Upper lobe of right lung (tissue), 1 donor: ENCODE results near the gene PLEKHN1. TPM values are rescaled to one million over a fixed set of nuclear protein-coding genes. Genes with fewer than 3 reads are reported as not detected.
A peak's percentile ranks its signal among the peaks of the same experiment; 100 is the strongest.

Source experiments
- ATAC-seq: fragments of 200-7000 bp; cut with Tn5 transposase; one replicate; pipeline ENCODE4 v1.9.1; 2020; ENCODE audit warnings: mild to moderate bottlenecking, moderate library complexity
- DNase-seq: peaks from one replicate; pipeline ENCODE4 v3.0.0-alpha.2; 2020
- H3K27ac ChIP-seq: fragments of 200-600 bp; one replicate; pipeline ENCODE4 v1.8.0; 2022
- H3K27me3 ChIP-seq: fragments of 200-600 bp; one replicate; pipeline ENCODE4 v1.8.0; 2022; ENCODE audit warnings: mild to moderate bottlenecking
- H3K36me3 ChIP-seq: fragments of 200-600 bp; one replicate; pipeline ENCODE4 v1.8.0; 2022
- H3K4me1 ChIP-seq: fragments of 200-600 bp; one replicate; pipeline ENCODE4 v1.8.0; 2022
- H3K4me3 ChIP-seq: fragments of 200-600 bp; one replicate; pipeline ENCODE4 v1.8.0; 2022; ENCODE audit warnings: mild to moderate bottlenecking
- H3K9me3 ChIP-seq: fragments of 200-600 bp; one replicate; pipeline ENCODE4 v1.8.0; 2022
- CTCF ChIP-seq: fragments of 200-600 bp; IDR thresholded peaks from one replicate; pipeline ENCODE4 v1.8.0; 2022; ENCODE audit warnings: antibody characterized with exemption
- intact Hi-C: fragments of 100-400 bp; cut with DNase I; formaldehyde crosslinking; loops from one replicate; pipeline ENCODE4 v1.11.0; 2022
- total RNA-seq: library from RNA; stranded (reverse); fragmentation: NEBNext Ultra II Directional; extraction: Animal tissue kit (Norgen Biotek cat#: 25700); gene quantifications from one replicate; pipeline ENCODE4 v1.2.1, GENCODE V29; 2021
- donor health status: DM: no; HTN: yes; CAD: no; lungs with severe emphysema.

PLEKHN1 gene
- total RNA-seq, 1 donor from 2014 or later: 2.1 TPM

- no peak for TF ChIP-seq CTCF
- H3K4me3 ChIP-seq: no peak overlapping the region
- DNase-seq: peak; percentile 64
- intact Hi-C loops: no loop called here
- no peak for ATAC-seq
- H3K9me3 ChIP-seq: no peaks in the 10 kb centered on the region
- H3K36me3 ChIP-seq: no peaks in the 10 kb centered on the region
- H3K4me1 ChIP-seq: peaks cover 7% of the 10 kb centered on the region
- no peak overlapping the region for H3K27ac ChIP-seq
- peaks cover 30% of the 10 kb centered on the region for H3K27me3 ChIP-seq
These were observed 12.0 kb downstream of the PLEKHN1 start for GRCh38 chr1:978069-978834.

GRCh38 chr1:978835-979743 lies 12.8 kb downstream of the PLEKHN1 start:
- DNase-seq (peak; percentile 60), ATAC-seq (no peak)
- TF ChIP-seq CTCF: no peak
- Histone ChIP-seq H3K4me3 (no peak overlapping the region), H3K9me3 (no peaks in the 10 kb centered on the region), H3K27ac (no peak overlapping the region), H3K36me3 (no peaks in the 10 kb centered on the region), H3K4me1 (peaks cover 7% of the 10 kb centered on the region), H3K27me3 (peaks cover 30% of the 10 kb centered on the region)
- intact Hi-C loops: no loop called here

GRCh38 chr1:979744-980072 lies 13.4 kb downstream of the PLEKHN1 start:
- Histone ChIP-seq H3K27me3 (peaks cover 30% of the 10 kb centered on the region), H3K36me3 (no peaks in the 10 kb centered on the region), H3K27ac (no peak overlapping the region), H3K4me3 (no peak overlapping the region), H3K9me3 (no peaks in the 10 kb centered on the region), H3K4me1 (peaks cover 7% of the 10 kb centered on the region)
- DNase-seq (no peak), ATAC-seq (no peak)
- intact Hi-C loops: loop anchor here (10.0 kb wide), 1 partner anchor 85 kb away; no protein-coding TSS in a partner anchor
- TF ChIP-seq CTCF: no peak

- no peak for TF ChIP-seq CTCF
- no peak overlapping the region for H3K27ac ChIP-seq
- intact Hi-C loops: loop anchor here (10.0 kb wide), 1 partner anchor 85 kb away; no protein-coding TSS in a partner anchor
- DNase-seq (no peak), ATAC-seq (no peak)
- no peak overlapping the region for H3K4me3 ChIP-seq
- no peaks in the 10 kb centered on the region for H3K36me3 ChIP-seq
- H3K4me1 ChIP-seq: peaks cover 7% of the 10 kb centered on the region
- H3K9me3 ChIP-seq: no peaks in the 10 kb centered on the region
- peaks cover 28% of the 10 kb centered on the region for H3K27me3 ChIP-seq
These were observed 13.9 kb downstream of the PLEKHN1 start for GRCh38 chr1:980137-980571.

- Histone ChIP-seq H3K4me3 (no peak overlapping the region), H3K9me3 (no peaks in the 10 kb centered on the region), H3K27ac (no peak overlapping the region), H3K27me3 (peaks cover 21% of the 10 kb centered on the region), H3K36me3 (no peaks in the 10 kb centered on the region), H3K4me1 (peaks cover 6% of the 10 kb centered on the region)
- no peak for TF ChIP-seq CTCF
- intact Hi-C loops: loop anchor here (10.0 kb wide), 1 partner anchor 84 kb away; no protein-coding TSS in a partner anchor
- ATAC-seq (no peak), DNase-seq (no peak)
These were observed 14.5 kb downstream of the PLEKHN1 start for GRCh38 chr1:980602-981395.
